AG04449 (cell line): Measurements from ENCODE around the gene DMTF1.

Experiments used
- CTCF ChIA-PET: fragments of 350-600 bp; formaldehyde crosslinking; extraction: SDS; loops from one replicate; lab custom pipeline; 2021; ENCODE audit warnings: antibody characterized with exemption; lab: Yijun Ruan, JAX
- POLR2A ChIA-PET: fragments of 400-600, 350-600 bp; formaldehyde crosslinking; extraction: SDS; loops from one replicate; lab custom pipeline; 2020; ENCODE audit warnings: antibody characterized with exemption, inconsistent platforms; lab: Yijun Ruan, JAX
- DNase-seq: peaks from one replicate; pipeline ENCODE4 v3.0.0-alpha.2; 2010; ENCODE audit warnings: low read depth, low spot score
- H3K4me3 ChIP-seq: 2 replicates; pipeline ENCODE4 v1.5.1; 2011; ENCODE audit warnings: low read depth, mild to moderate bottlenecking, control low read depth, low read length
- TF ChIP-seq, protein P1 (sequence below): IDR thresholded peaks from one replicate; pipeline ENCODE4 v1.5.1; 2011; ENCODE audit warnings: mild to moderate bottlenecking, moderate library complexity, low read length, control low read depth, inconsistent platforms; ENCODE audit not compliant: insufficient read depth; ENCODE audit errors: missing control alignments

DMTF1 gene

GRCh38 chr7:87127019-87127418, 25.2 kb upstream of the DMTF1 start:
- ChIA-PET POLR2A (no interaction called here), CTCF (no interaction called here)
- TF ChIP-seq, protein P1, sequence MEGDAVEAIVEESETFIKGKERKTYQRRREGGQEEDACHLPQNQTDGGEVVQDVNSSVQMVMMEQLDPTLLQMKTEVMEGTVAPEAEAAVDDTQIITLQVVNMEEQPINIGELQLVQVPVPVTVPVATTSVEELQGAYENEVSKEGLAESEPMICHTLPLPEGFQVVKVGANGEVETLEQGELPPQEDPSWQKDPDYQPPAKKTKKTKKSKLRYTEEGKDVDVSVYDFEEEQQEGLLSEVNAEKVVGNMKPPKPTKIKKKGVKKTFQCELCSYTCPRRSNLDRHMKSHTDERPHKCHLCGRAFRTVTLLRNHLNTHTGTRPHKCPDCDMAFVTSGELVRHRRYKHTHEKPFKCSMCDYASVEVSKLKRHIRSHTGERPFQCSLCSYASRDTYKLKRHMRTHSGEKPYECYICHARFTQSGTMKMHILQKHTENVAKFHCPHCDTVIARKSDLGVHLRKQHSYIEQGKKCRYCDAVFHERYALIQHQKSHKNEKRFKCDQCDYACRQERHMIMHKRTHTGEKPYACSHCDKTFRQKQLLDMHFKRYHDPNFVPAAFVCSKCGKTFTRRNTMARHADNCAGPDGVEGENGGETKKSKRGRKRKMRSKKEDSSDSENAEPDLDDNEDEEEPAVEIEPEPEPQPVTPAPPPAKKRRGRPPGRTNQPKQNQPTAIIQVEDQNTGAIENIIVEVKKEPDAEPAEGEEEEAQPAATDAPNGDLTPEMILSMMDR: no peak
- no peak overlapping the region for H3K4me3 ChIP-seq
- DNase-seq: no peak

GRCh38 chr7:87128861-87129267, 23.4 kb upstream of the DMTF1 start:
- ChIA-PET CTCF (no interaction called here), POLR2A (interaction anchor here (0.6 kb wide), 1 partner anchor 23 kb away, joined by 3 read pairs; the partner anchor contains the start of gene DMTF1)
- H3K4me3 ChIP-seq: no peak overlapping the region
- TF ChIP-seq, protein P1: no peak
- no peak for DNase-seq

DNA sequence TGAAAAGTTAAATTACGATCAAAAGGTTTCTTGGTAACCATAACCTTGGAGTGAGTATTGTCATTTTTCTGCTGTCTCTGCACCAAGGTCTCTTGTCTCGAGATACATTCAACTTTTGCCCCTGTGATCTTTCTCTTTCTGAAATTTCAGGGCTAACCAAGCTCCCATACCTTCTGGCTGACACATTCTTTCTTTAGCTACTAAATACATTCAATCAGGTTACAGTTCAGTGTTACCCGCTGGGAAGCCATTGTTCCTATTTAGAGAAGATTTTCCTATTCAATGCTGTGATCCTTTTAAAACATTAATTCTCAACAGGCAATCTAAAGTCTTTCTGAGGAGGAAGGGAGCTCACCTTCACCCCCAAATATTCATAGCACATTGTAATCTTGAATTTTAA, 22.9 kb upstream of the DMTF1 start:
- POLR2A ChIA-PET: no interaction called here

DNA sequence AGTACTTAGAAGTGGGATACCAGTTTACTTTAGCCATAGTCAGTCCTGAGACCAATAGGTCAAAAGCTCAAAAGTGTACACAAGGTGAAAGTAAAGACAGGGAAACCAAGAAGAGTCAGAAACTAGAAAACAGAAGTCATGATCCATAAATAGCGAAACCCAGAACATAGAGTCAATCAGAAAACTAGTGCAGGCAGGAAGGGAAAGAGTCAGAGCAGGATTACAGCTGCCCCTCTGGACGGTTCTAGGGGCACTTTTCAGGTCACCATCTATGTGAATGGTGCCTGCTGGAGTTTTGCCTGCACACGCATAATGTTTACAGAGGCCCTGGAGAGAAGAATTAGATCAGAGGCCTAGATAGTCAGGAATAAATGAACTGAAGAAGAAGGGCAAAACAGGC, 22.4 kb upstream of the DMTF1 start:
- no peak overlapping the region for H3K4me3 ChIP-seq
- TF ChIP-seq, protein P1: no peak
- DNase-seq: no peak
- POLR2A ChIA-PET: no interaction called here
- CTCF ChIA-PET: no interaction called here

More for the DNA sequence above, 22.9 kb upstream of the DMTF1 start:
- CTCF ChIA-PET: no interaction called here
- no peak overlapping the region for H3K4me3 ChIP-seq
- TF ChIP-seq, protein P1: no peak
- DNase-seq: no peak

- DNase-seq: no peak
- CTCF ChIA-PET: no interaction called here
- no peak overlapping the region for H3K4me3 ChIP-seq
- POLR2A ChIA-PET: no interaction called here
- TF ChIP-seq, protein P1: no peak
Measured at GRCh38 chr7:87131771-87132170, 20.5 kb upstream of the DMTF1 start.

DNA sequence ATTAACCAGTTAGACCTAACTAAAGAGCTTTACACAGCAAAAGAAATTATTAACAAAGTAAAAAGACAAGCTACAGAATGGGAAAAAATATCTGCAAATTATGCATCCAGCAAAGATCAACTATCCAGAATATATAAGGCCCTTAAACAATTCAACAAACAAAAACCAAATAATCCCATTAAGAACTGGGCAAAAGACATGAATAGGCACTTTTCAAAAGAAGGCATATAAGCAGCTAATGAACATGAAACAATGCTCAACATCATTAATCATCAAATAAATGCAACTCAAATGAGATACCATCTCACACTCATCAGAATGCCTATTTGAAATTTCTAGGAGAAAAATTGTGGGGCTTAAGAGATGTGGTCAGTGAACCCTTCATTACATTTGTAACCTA, 15.0 kb upstream of the DMTF1 start:
- CTCF ChIA-PET: no interaction called here
- no peak overlapping the region for H3K4me3 ChIP-seq
- POLR2A ChIA-PET: no interaction called here
- no peak for DNase-seq
- TF ChIP-seq, protein P1: no peak
